Neural crest cell (in vitro differentiated cells): ENCODE measurements around the gene AFDN. TPM values are rescaled to one million over a fixed set of nuclear protein-coding genes. Genes with fewer than 3 reads are reported as not detected.
A peak's percentile ranks its signal among the peaks of the same experiment; 100 is the strongest.

Experiments
- DNase-seq: peaks from one replicate; pipeline ENCODE4 v3.0.0; 2021; ENCODE audit warnings: low read depth, mixed read lengths, low spot score
- H3K27ac Mint-ChIP-seq: one replicate; pipeline ENCODE4 v1.8.0; 2021; ENCODE audit warnings: mild to moderate bottlenecking, mixed read lengths; ENCODE audit not compliant: unreplicated experiment
- H3K27me3 Mint-ChIP-seq: 2 replicates; pipeline ENCODE4 v1.8.0; 2021; ENCODE audit warnings: low read depth, mild to moderate bottlenecking, mixed read lengths
- H3K36me3 Mint-ChIP-seq: 2 replicates; pipeline ENCODE4 v1.8.0; 2021; ENCODE audit warnings: low read depth, mild to moderate bottlenecking, mixed read lengths
- H3K4me1 Mint-ChIP-seq: 2 replicates; pipeline ENCODE4 v1.8.0; 2021; ENCODE audit warnings: mixed read lengths
- H3K4me3 Mint-ChIP-seq: one replicate; pipeline ENCODE4 v1.8.0; 2021; ENCODE audit warnings: mild to moderate bottlenecking, mixed read lengths
- H3K9me3 Mint-ChIP-seq: 2 replicates; pipeline ENCODE4 v1.8.0; 2021; ENCODE audit warnings: mixed read lengths
- CTCF ChIP-seq: fragments of 200-600 bp; sonication (generic); conservative IDR thresholded peaks from 2 replicates; pipeline ENCODE4 v1.5.0; 2021; ENCODE audit warnings: antibody characterized with exemption, mild to moderate bottlenecking
- total RNA-seq: library from RNA; stranded (reverse); gene quantifications from 2 replicates; pipeline ENCODE4 v1.2.1, GENCODE V29; 2021

AFDN gene
- total RNA-seq, 1 donor from 2014 or later, result 143 TPM

- DNase-seq, result no peak
- no peaks in the 10 kb centered on the region for H3K27me3 Mint-ChIP-seq
- no peaks in the 10 kb centered on the region for H3K36me3 Mint-ChIP-seq
- H3K27ac Mint-ChIP-seq, result no peak overlapping the region
- H3K4me1 Mint-ChIP-seq, result peaks cover 42% of the 10 kb centered on the region
- H3K4me3 Mint-ChIP-seq, result no peak overlapping the region
- H3K9me3 Mint-ChIP-seq, result no peaks in the 10 kb centered on the region
- TF ChIP-seq CTCF, result no peak
Observed at GRCh38 chr6:167835260-167835659, 8.5 kb downstream of the AFDN start.

GRCh38 chr6:167836721-167837120, 10.0 kb downstream of the AFDN start:
- Mint-ChIP-seq H3K27ac (no peak overlapping the region), H3K9me3 (no peaks in the 10 kb centered on the region), H3K4me3 (no peak overlapping the region), H3K36me3 (no peaks in the 10 kb centered on the region), H3K4me1 (peaks cover 41% of the 10 kb centered on the region), H3K27me3 (no peaks in the 10 kb centered on the region)
- TF ChIP-seq CTCF, result no peak
- no peak for DNase-seq

- Mint-ChIP-seq H3K27ac (no peak overlapping the region), H3K27me3 (no peaks in the 10 kb centered on the region)
Observed at GRCh38 chr6:167838207-167838748, 11.6 kb downstream of the AFDN start.

GRCh38 chr6:167839343-167839742, 12.6 kb downstream of the AFDN start:
- Mint-ChIP-seq H3K9me3 (no peaks in the 10 kb centered on the region), H3K4me1 (peaks cover 24% of the 10 kb centered on the region), H3K27ac (no peak overlapping the region)

More at GRCh38 chr6:167838207-167838748, 11.6 kb downstream of the AFDN start:
- Mint-ChIP-seq H3K9me3 (no peaks in the 10 kb centered on the region), H3K4me1 (peaks cover 31% of the 10 kb centered on the region), H3K36me3 (no peaks in the 10 kb centered on the region), H3K4me3 (no peak overlapping the region)
- DNase-seq, result no peak
- TF ChIP-seq CTCF, result no peak

GRCh38 chr6:167839755-167840154, 13.0 kb downstream of the AFDN start:
- DNase-seq, result peak; percentile 18
- no peak overlapping the region for H3K27ac Mint-ChIP-seq
- no peaks in the 10 kb centered on the region for H3K36me3 Mint-ChIP-seq
- H3K9me3 Mint-ChIP-seq, result no peaks in the 10 kb centered on the region
- H3K27me3 Mint-ChIP-seq, result no peaks in the 10 kb centered on the region
- H3K4me3 Mint-ChIP-seq, result no peak overlapping the region
- TF ChIP-seq CTCF, result no peak
- H3K4me1 Mint-ChIP-seq, result peaks cover 20% of the 10 kb centered on the region

More at GRCh38 chr6:167839343-167839742, 12.6 kb downstream of the AFDN start:
- no peak for TF ChIP-seq CTCF
- no peak for DNase-seq
- no peaks in the 10 kb centered on the region for H3K27me3 Mint-ChIP-seq
- no peak overlapping the region for H3K4me3 Mint-ChIP-seq
- H3K36me3 Mint-ChIP-seq, result no peaks in the 10 kb centered on the region
